Spleen (tissue), 7 donors: ENCODE data around the gene ATP2B1.
A peak's percentile ranks its signal among the peaks of the same experiment; 100 is the strongest.

Source experiments
- POLR2A ChIP-seq, 3 donors: fragments of 450-650 bp; IDR thresholded peaks; one replicate each; pipeline ENCODE4 v1.5.1; 2017; ENCODE audit warnings: antibody characterized with exemption in 3 of 3, mild to moderate bottlenecking in 1 of 3
- TF ChIP-seq, protein P1 (sequence below), 11 experiments: fragments of 200-600 bp in 7 of 11; fragments of 450-650 bp in 4 of 11; sonication (generic) in 4 of 11; IDR thresholded peaks in 8 of 11; conservative IDR thresholded peaks in 3 of 11; 1 replicate in 7 of 11; 2 replicates in 4 of 11; pipeline versions ENCODE4 v1.4.0 to v1.8.0; 2016 to 2021; ENCODE audit warnings: antibody characterized with exemption in 11 of 11, inconsistent platforms in 4 of 11, mild to moderate bottlenecking in 1 of 11
- donor health status: DM: no; HTN: no; CAD: no; lungs with moderate emphysema.
- donor health status: DM: no; HTN: no; CAD: no.
- donor health status: DM: no; HTN: no; CAD: no.

DNA sequence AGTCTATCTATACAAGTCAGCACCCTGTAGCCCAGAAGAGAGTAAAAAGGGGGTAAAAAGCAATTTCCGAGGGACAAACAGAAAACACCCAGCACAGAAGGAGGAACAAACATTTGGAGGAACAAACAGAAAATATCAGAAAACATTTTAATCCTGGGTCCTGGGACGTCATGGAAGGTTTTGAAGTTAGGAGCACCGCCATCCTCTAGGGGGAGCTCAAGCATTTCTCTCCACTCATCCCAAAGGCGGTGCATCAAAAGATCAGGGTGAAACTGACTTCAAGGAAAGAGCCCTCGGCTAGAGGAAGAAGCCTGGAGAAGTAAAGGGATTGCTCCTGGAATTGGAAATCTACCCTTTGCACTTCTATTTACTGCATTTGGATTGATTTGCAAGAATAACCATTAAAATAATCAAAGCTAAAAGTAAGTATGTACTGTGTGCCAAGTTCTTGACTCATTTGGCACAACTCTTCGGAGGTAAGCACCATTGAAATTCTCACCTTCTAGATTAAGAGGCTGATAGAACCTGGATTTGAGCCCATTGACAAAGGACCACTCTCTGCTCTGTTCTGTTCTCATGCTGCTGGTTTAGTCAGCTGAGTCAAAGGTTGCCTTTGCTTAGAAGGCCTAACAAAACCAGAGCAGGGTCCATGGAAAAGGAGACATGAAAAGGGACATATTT, 165.6 kb downstream of the ATP2B1 start:
- TF ChIP-seq, protein P1, sequence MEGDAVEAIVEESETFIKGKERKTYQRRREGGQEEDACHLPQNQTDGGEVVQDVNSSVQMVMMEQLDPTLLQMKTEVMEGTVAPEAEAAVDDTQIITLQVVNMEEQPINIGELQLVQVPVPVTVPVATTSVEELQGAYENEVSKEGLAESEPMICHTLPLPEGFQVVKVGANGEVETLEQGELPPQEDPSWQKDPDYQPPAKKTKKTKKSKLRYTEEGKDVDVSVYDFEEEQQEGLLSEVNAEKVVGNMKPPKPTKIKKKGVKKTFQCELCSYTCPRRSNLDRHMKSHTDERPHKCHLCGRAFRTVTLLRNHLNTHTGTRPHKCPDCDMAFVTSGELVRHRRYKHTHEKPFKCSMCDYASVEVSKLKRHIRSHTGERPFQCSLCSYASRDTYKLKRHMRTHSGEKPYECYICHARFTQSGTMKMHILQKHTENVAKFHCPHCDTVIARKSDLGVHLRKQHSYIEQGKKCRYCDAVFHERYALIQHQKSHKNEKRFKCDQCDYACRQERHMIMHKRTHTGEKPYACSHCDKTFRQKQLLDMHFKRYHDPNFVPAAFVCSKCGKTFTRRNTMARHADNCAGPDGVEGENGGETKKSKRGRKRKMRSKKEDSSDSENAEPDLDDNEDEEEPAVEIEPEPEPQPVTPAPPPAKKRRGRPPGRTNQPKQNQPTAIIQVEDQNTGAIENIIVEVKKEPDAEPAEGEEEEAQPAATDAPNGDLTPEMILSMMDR (IDR thresholded peaks at IDR 0.05 in 8 of 11, conservative IDR thresholded peaks at IDR 0.05 in 3 of 11): peak; percentile 76 to 91 (median 87)
- no peak for TF ChIP-seq POLR2A (IDR thresholded peaks at IDR 0.05)
